ENCODE measurements around the gene IL11. TPM values are rescaled to one million over a fixed set of nuclear protein-coding genes. Genes with fewer than 3 reads are reported as not detected.

IL11 gene
- total RNA-seq, 1 experiment from 2014 or later, result 1.8 TPM

DNA sequence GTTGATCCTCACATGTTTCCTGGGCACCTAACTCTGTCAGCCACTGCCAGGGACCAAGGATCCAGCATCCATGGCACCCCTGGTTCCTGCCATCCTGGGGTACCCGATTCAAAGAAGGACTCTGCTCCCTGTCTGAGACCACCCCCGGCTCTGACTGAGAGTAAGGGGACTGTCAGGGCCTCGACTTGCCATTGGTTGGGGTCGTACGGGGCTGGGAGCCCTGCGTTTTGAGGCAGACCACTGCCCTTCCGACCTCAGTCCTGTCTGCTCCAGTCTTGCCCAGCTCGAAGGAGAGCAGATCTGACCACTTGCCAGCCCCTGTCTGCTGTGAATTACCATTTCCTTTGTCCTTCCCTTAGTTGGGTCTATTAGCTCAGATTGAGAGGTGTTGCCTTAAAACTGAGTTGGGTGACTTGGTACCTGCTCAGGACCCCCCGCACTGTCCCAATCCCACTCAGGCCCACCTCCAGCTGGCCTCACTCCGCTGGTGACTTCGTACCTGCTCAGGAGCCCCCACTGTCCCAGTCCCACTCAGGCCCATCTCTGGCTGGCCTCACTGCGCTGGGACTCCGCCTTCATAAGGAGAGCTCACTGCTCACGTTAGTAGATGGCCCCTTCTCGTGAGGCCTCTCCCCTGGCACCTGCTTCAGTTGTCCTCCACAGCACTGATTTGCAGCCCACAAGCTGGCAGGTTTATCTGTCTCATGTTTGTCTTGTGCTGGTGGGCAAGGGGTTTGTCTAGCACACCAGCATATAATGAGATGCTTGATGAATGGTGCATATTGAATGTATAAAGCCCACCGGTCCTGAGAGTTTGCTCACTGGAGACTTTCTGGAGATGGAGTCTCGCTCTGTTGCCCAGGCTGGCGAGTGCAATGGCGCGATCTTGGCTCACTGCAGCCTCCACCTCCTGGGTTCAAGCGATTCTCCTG, 19.4 kb upstream of the IL11 start (continued):
- TF ChIP-seq, protein P1, sequence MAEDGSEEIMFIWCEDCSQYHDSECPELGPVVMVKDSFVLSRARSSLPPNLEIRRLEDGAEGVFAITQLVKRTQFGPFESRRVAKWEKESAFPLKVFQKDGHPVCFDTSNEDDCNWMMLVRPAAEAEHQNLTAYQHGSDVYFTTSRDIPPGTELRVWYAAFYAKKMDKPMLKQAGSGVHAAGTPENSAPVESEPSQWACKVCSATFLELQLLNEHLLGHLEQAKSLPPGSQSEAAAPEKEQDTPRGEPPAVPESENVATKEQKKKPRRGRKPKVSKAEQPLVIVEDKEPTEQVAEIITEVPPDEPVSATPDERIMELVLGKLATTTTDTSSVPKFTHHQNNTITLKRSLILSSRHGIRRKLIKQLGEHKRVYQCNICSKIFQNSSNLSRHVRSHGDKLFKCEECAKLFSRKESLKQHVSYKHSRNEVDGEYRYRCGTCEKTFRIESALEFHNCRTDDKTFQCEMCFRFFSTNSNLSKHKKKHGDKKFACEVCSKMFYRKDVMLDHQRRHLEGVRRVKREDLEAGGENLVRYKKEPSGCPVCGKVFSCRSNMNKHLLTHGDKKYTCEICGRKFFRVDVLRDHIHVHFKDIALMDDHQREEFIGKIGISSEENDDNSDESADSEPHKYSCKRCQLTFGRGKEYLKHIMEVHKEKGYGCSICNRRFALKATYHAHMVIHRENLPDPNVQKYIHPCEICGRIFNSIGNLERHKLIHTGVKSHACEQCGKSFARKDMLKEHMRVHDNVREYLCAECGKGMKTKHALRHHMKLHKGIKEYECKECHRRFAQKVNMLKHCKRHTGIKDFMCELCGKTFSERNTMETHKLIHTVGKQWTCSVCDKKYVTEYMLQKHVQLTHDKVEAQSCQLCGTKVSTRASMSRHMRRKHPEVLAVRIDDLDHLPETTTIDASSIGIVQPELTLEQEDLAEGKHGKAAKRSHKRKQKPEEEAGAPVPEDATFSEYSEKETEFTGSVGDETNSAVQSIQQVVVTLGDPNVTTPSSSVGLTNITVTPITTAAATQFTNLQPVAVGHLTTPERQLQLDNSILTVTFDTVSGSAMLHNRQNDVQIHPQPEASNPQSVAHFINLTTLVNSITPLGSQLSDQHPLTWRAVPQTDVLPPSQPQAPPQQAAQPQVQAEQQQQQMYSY (CRISPR knock-in tag; IDR thresholded peaks at IDR 0.05), result 0 out of 2 replicates have a peak, but pooled peaks have one; percentile 10
- TF ChIP-seq CREM (CRISPR knock-in tag; IDR thresholded peaks at IDR 0.05) (no peak), NR3C1 (CRISPR knock-in tag; conservative IDR thresholded peaks at IDR 0.05; ENCODE audit: low read depth) (no peak)
- TF ChIP-seq, protein P2, sequence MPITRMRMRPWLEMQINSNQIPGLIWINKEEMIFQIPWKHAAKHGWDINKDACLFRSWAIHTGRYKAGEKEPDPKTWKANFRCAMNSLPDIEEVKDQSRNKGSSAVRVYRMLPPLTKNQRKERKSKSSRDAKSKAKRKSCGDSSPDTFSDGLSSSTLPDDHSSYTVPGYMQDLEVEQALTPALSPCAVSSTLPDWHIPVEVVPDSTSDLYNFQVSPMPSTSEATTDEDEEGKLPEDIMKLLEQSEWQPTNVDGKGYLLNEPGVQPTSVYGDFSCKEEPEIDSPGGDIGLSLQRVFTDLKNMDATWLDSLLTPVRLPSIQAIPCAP (CRISPR knock-in tag; IDR thresholded peaks at IDR 0.05), result 0 out of 2 replicates have a peak, but pooled peaks have one; percentile 55

DNA sequence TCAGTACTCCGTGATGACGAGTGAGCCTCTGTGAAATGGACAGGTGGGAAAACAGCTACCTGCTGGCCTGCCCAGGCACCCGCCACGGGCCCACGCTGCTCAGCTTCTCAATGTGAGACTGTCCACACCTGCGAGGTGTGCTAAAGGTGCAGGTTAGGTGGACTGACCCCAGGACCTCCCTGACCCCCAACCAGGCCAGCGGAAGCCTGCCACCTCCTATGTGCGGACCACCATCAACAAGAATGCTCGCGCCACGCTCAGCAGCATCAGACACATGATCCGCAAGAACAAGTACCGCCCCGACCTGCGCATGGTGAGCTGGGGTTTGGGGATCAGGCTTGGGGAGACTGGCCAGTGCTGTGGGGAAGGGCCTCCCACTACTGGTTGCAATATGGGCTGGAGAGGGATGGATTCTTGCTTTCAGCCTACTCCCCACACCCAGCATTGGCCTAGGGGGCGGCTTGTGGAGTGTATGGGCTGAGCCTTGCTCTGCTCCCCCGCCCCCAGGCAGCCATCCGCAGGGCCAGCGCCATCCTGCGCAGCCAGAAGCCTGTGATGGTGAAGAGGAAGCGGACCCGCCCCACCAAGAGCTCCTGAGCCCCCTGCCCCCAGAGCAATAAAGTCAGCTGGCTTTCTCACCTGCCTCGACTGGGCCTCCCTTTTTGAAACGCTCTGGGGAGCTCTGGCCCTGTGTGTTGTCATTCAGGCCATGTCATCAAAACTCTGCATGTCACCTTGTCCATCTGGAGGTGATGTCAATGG, 17.7 kb upstream of the IL11 start:
- H3K4me1 Mint-ChIP-seq, result peaks cover 64% of the 10 kb centered on the region
- DNase-seq (ENCODE audit: low spot score), result no peak
- no peaks in the 10 kb centered on the region for H3K9me3 Mint-ChIP-seq
- POLR2A ChIA-PET, result interaction anchor here (1.2 to 1.5 kb wide), 2 partner anchors 12 to 20 kb away, joined by 3 to 4 read pairs; partner anchors contain the start of gene UBE2S
- no peak for ATAC-seq
- no peak overlapping the region for H3K27ac Mint-ChIP-seq
- TF ChIP-seq OVOL2 (CRISPR knock-in tag; IDR thresholded peaks at IDR 0.05; ENCODE audit: borderline replicate concordance) (no peak), ZNF423 (CRISPR knock-in tag; IDR thresholded peaks at IDR 0.05) (no peak), FOXK1 (CRISPR knock-in tag; IDR thresholded peaks at IDR 0.05) (no peak)
- TF ChIP-seq, protein P3, sequence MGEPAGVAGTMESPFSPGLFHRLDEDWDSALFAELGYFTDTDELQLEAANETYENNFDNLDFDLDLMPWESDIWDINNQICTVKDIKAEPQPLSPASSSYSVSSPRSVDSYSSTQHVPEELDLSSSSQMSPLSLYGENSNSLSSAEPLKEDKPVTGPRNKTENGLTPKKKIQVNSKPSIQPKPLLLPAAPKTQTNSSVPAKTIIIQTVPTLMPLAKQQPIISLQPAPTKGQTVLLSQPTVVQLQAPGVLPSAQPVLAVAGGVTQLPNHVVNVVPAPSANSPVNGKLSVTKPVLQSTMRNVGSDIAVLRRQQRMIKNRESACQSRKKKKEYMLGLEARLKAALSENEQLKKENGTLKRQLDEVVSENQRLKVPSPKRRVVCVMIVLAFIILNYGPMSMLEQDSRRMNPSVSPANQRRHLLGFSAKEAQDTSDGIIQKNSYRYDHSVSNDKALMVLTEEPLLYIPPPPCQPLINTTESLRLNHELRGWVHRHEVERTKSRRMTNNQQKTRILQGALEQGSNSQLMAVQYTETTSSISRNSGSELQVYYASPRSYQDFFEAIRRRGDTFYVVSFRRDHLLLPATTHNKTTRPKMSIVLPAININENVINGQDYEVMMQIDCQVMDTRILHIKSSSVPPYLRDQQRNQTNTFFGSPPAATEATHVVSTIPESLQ (CRISPR knock-in tag; IDR thresholded peaks at IDR 0.05), result peak; percentile 42; the same call in 1 of the 2 replicates
- TF ChIP-seq, protein P4, sequence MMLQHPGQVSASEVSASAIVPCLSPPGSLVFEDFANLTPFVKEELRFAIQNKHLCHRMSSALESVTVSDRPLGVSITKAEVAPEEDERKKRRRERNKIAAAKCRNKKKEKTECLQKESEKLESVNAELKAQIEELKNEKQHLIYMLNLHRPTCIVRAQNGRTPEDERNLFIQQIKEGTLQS (CRISPR knock-in tag; conservative IDR thresholded peaks at IDR 0.05), result no peak
- H3K36me3 Mint-ChIP-seq, result peaks cover 41% of the 10 kb centered on the region
- CTCF ChIA-PET, result no interaction called here
- peak overlapping the region; percentile 100 for H3K4me3 Mint-ChIP-seq
- H3K27me3 Mint-ChIP-seq (ENCODE audit: low read depth), result peaks cover 5% of the 10 kb centered on the region; the same call in 1 of the 2 replicates

DNA sequence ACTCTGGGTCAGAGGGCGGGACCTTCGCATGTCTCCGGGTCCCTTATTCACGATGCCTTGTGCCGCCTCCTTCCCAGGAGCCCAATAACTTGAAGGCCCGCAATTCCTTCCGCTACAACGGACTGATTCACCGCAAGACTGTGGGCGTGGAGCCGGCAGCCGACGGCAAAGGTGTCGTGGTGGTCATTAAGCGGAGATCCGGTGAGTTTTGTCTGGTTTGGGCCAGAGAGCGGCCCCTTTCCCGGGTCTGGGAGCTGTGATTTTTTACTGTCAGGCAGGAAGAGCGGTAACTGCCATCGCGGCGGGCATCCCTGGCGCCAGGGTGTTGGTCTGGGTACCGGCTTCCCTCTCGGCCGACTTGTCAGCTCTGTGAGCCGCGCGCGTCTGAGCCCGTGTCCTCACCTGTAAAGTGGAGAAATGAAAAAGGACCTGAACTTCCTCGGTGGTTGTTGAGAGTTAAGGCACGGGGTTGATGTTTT, 16.3 kb upstream of the IL11 start:
- H3K27me3 Mint-ChIP-seq (ENCODE audit: low read depth), result peaks cover 17% of the 10 kb centered on the region
- peaks cover 51% of the 10 kb centered on the region for H3K4me1 Mint-ChIP-seq
- H3K9me3 Mint-ChIP-seq, result no peaks in the 10 kb centered on the region
- H3K36me3 Mint-ChIP-seq, result peaks cover 41% of the 10 kb centered on the region
- ChIA-PET POLR2A (interaction anchor here (0.6 to 1.5 kb wide), 2 partner anchors 13 to 187 kb away, joined by 3 to 10 read pairs; no protein-coding TSS in a partner anchor), CTCF (no interaction called here)
- DNase-seq (ENCODE audit: low spot score) (no peak), ATAC-seq (no peak)
- H3K27ac Mint-ChIP-seq, result peak overlapping the region; percentile 79
- H3K4me3 Mint-ChIP-seq, result peak overlapping the region; percentile 100
- TF ChIP-seq GABPB1 (CRISPR knock-in tag; IDR thresholded peaks at IDR 0.05) (no peak), CREB1 (CRISPR knock-in tag; IDR thresholded peaks at IDR 0.05) (no peak), CBFB (CRISPR knock-in tag; IDR thresholded peaks at IDR 0.05; ENCODE audit: low read depth) (no peak), TEAD1 (CRISPR knock-in tag; IDR thresholded peaks at IDR 0.05) (no peak), SOX15 (CRISPR knock-in tag; IDR thresholded peaks at IDR 0.05) (no peak)
- TF ChIP-seq, protein P5, sequence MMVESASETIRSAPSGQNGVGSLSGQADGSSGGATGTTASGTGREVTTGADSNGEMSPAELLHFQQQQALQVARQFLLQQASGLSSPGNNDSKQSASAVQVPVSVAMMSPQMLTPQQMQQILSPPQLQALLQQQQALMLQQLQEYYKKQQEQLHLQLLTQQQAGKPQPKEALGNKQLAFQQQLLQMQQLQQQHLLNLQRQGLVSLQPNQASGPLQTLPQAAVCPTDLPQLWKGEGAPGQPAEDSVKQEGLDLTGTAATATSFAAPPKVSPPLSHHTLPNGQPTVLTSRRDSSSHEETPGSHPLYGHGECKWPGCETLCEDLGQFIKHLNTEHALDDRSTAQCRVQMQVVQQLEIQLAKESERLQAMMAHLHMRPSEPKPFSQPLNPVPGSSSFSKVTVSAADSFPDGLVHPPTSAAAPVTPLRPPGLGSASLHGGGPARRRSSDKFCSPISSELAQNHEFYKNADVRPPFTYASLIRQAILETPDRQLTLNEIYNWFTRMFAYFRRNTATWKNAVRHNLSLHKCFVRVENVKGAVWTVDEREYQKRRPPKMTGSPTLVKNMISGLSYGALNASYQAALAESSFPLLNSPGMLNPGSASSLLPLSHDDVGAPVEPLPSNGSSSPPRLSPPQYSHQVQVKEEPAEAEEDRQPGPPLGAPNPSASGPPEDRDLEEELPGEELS (CRISPR knock-in tag; IDR thresholded peaks at IDR 0.05), result no peak
- TF ChIP-seq, protein P6, sequence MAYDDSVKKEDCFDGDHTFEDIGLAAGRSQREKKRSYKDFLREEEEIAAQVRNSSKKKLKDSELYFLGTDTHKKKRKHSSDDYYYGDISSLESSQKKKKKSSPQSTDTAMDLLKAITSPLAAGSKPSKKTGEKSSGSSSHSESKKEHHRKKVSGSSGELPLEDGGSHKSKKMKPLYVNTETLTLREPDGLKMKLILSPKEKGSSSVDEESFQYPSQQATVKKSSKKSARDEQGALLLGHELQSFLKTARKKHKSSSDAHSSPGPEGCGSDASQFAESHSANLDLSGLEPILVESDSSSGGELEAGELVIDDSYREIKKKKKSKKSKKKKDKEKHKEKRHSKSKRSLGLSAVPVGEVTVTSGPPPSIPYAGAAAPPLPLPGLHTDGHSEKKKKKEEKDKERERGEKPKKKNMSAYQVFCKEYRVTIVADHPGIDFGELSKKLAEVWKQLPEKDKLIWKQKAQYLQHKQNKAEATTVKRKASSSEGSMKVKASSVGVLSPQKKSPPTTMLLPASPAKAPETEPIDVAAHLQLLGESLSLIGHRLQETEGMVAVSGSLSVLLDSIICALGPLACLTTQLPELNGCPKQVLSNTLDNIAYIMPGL (CRISPR knock-in tag; IDR thresholded peaks at IDR 0.05), result no peak

Data from WTC11 (cell line).